K562 (cell line): Measurements from ENCODE around the gene MED17.

Experiments
- BHLHE40 ChIP-seq: IDR thresholded peaks from 2 replicates; pipeline ENCODE4 v1.6.1; 2011; ENCODE audit warnings: low read length, improper control_type of control experiment
- REST ChIP-seq, 2 experiments: fragments of 450-650 bp; formaldehyde crosslinking in 1 of 2; IDR thresholded peaks; 2 replicates each; pipeline versions ENCODE4 v1.4.0 to v1.6.1; 2014 to 2020; ENCODE audit warnings: mild to moderate bottlenecking in 2 of 2, borderline replicate concordance in 1 of 2, low read depth in 1 of 2
- TSC22D4 ChIP-seq: fragments of 450-650 bp; IDR thresholded peaks from 2 replicates; pipeline ENCODE4 v1.6.1; 2016; ENCODE audit warnings: missing genetic modification characterization, missing biosample characterization, control low read depth
- ZNF274 ChIP-seq: IDR thresholded peaks from 2 replicates; pipeline ENCODE4 v1.6.1; 2011; ENCODE audit warnings: low read depth, mild to moderate bottlenecking, low read length, moderate library complexity, borderline replicate concordance
- TF ChIP-seq, protein P1 (sequence below): fragments of 450-650 bp; formaldehyde crosslinking; IDR thresholded peaks from 2 replicates; pipeline ENCODE4 v1.4.0; 2022; ENCODE audit warnings: mild to moderate bottlenecking, moderate library complexity
- TF ChIP-seq, protein P2 (sequence below), 3 experiments: IDR thresholded peaks in 2 of 3; conservative IDR thresholded peaks in 1 of 3; 2 replicates each; pipeline ENCODE4 v1.5.1; 2011 to 2012; ENCODE audit warnings: low read length in 3 of 3, mild to moderate bottlenecking in 3 of 3, control low read depth in 2 of 3, improper control_type of control experiment in 1 of 3, inconsistent platforms in 1 of 3, low read depth in 1 of 3, mixed read lengths in 1 of 3, moderate library complexity in 1 of 3; ENCODE audit not compliant: insufficient read depth in 2 of 3

- TF ChIP-seq ZNF274, result no peak
- TF ChIP-seq REST (IDR thresholded peaks at IDR 0.05; ENCODE audit: borderline replicate concordance), result no peak
- TF ChIP-seq REST (CRISPR knock-in tag; IDR thresholded peaks at IDR 0.05; ENCODE audit: low read depth), result no peak
- TF ChIP-seq TSC22D4, result no peak
- no peak for TF ChIP-seq BHLHE40
- TF ChIP-seq, protein P1, sequence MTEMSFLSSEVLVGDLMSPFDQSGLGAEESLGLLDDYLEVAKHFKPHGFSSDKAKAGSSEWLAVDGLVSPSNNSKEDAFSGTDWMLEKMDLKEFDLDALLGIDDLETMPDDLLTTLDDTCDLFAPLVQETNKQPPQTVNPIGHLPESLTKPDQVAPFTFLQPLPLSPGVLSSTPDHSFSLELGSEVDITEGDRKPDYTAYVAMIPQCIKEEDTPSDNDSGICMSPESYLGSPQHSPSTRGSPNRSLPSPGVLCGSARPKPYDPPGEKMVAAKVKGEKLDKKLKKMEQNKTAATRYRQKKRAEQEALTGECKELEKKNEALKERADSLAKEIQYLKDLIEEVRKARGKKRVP, result no peak
- TF ChIP-seq, protein P2, sequence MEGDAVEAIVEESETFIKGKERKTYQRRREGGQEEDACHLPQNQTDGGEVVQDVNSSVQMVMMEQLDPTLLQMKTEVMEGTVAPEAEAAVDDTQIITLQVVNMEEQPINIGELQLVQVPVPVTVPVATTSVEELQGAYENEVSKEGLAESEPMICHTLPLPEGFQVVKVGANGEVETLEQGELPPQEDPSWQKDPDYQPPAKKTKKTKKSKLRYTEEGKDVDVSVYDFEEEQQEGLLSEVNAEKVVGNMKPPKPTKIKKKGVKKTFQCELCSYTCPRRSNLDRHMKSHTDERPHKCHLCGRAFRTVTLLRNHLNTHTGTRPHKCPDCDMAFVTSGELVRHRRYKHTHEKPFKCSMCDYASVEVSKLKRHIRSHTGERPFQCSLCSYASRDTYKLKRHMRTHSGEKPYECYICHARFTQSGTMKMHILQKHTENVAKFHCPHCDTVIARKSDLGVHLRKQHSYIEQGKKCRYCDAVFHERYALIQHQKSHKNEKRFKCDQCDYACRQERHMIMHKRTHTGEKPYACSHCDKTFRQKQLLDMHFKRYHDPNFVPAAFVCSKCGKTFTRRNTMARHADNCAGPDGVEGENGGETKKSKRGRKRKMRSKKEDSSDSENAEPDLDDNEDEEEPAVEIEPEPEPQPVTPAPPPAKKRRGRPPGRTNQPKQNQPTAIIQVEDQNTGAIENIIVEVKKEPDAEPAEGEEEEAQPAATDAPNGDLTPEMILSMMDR (IDR thresholded peaks at IDR 0.05 in 2 of 3, conservative IDR thresholded peaks at IDR 0.05 in 1 of 3; ENCODE audit: insufficient read depth in 2 of 3, low read depth in 1 of 3, low read length in 3 of 3), result no peak
These were observed 62.3 kb downstream of the MED17 start for GRCh38 chr11:93846411-93846810.
